ENCODE data around the gene SGMS1. TPM values are rescaled to one million over a fixed set of nuclear protein-coding genes. Genes with fewer than 3 reads are reported as not detected.

The SGMS1 gene
- total and polyA plus RNA-seq, 10 donors, result 5.9 to 84.3 (median 34.6) TPM

DNA sequence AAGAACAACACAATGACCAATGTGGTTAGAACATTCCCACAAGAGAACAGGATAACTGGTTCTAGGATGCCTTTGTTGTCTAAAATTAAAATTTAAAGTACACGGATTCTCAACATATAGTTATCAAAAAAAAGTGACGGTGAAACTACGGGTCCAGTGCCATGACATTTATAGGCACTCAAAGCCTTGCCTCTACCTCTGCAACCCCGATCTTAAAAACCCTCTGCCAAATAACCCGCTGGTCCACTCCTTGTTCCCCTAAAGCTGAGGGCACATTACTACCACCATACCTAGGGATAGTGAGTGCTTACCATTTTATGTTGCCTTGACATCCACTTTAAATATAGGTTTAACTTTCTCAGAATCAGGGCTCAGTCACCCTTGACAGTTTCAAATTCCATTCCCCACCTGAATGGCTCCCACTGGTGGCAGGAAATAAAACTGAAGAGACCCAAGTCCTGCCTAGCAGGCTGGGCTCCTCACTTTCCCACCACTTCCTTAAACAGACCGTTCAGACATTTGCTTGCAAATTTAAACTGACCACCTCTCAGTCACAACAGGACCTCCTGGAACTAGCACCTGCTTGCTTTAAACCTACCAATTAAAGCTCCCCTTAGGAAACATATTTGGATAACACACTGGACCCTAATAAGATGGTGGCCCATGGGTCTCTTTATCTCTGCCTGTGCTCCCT is 202.6 kb downstream of the SGMS1 start:
- DNase-seq, result no peak
- no peak overlapping the region for H3K4me3 ChIP-seq
- intact Hi-C loops (cut with DNase I; ENCODE audit: low total_unique reads), result no loop called here
- no peaks in the 10 kb centered on the region for H3K27me3 ChIP-seq (replicated peaks in 1 of 7)
- no peak for TF ChIP-seq POLR2A (IDR thresholded peaks at IDR 0.05)
- TF ChIP-seq, protein P1, sequence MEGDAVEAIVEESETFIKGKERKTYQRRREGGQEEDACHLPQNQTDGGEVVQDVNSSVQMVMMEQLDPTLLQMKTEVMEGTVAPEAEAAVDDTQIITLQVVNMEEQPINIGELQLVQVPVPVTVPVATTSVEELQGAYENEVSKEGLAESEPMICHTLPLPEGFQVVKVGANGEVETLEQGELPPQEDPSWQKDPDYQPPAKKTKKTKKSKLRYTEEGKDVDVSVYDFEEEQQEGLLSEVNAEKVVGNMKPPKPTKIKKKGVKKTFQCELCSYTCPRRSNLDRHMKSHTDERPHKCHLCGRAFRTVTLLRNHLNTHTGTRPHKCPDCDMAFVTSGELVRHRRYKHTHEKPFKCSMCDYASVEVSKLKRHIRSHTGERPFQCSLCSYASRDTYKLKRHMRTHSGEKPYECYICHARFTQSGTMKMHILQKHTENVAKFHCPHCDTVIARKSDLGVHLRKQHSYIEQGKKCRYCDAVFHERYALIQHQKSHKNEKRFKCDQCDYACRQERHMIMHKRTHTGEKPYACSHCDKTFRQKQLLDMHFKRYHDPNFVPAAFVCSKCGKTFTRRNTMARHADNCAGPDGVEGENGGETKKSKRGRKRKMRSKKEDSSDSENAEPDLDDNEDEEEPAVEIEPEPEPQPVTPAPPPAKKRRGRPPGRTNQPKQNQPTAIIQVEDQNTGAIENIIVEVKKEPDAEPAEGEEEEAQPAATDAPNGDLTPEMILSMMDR (IDR thresholded peaks at IDR 0.05 in 8 of 11, conservative IDR thresholded peaks at IDR 0.05 in 3 of 11), result peak in 10 of 11 experiments; percentile 39 to 75 (median 64)
- peaks cover 0 to 63% (median 39%) of the 10 kb centered on the region in 6 donors for H3K4me1 ChIP-seq
- peaks cover 0 to 4% (median 0%) of the 10 kb centered on the region in 8 donors for H3K9me3 ChIP-seq
- WGBS, 5 donors, result 76 to 83% (median 81%) methylated on average over 6 of the region's 6 CpGs
- peak overlapping the region in 4 of 8 donors; percentile 38 to 66 (median 54) for H3K27ac ChIP-seq
- H3K36me3 ChIP-seq, result no peaks in the 10 kb centered on the region

- DNase-seq, result no peak
- 88 to 97% (median 92%) methylated on average over 6 of the region's 6 CpGs for WGBS, 5 donors
- H3K27me3 ChIP-seq (replicated peaks in 1 of 7), result no peaks in the 10 kb centered on the region
- peaks cover 0 to 70% (median 40%) of the 10 kb centered on the region in 6 donors for H3K4me1 ChIP-seq
- H3K4me3 ChIP-seq, result no peak overlapping the region
- intact Hi-C loops (cut with DNase I; ENCODE audit: low total_unique reads), result no loop called here
- no peak overlapping the region for H3K27ac ChIP-seq
- H3K9me3 ChIP-seq, result no peaks in the 10 kb centered on the region
- no peak for TF ChIP-seq POLR2A (IDR thresholded peaks at IDR 0.05)
- no peak for TF ChIP-seq POLR2AphosphoS5 (IDR thresholded peaks at IDR 0.05)
- TF ChIP-seq, protein P1 (IDR thresholded peaks at IDR 0.05 in 8 of 11, conservative IDR thresholded peaks at IDR 0.05 in 3 of 11), result no peak
- no peaks in the 10 kb centered on the region for H3K36me3 ChIP-seq
Observed at GRCh38 chr10:50420196-50420595, 203.6 kb downstream of the SGMS1 start.

DNA sequence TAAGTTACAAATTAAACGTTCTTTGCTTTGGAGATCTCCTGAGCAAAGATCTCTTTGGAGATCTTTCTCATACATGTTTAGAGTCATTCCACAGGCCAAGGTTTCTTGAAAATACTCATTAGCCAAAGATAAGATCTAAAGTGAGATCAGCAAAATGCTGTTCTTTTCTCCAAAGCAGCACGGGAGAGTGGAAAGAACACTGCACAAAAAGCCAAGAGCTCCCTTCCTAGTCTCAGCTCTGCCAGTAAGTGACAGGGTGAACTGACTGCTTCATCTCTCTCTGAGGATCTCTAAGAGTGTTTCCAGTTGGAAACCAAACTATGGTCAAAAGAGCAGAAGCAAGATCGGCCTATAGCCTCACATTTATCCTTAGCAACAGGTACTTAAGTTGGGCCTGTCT is 204.0 kb downstream of the SGMS1 start:
- no peaks in the 10 kb centered on the region for H3K36me3 ChIP-seq
- H3K27me3 ChIP-seq (replicated peaks in 1 of 7), result no peaks in the 10 kb centered on the region
- no peak overlapping the region for H3K27ac ChIP-seq
- no peak overlapping the region for H3K4me3 ChIP-seq
- H3K9me3 ChIP-seq, result no peaks in the 10 kb centered on the region
- WGBS, 5 donors, result 83 to 90% (median 85%) methylated on average over 3 of the region's 3 CpGs
- TF ChIP-seq POLR2A (IDR thresholded peaks at IDR 0.05) (no peak), POLR2AphosphoS5 (IDR thresholded peaks at IDR 0.05) (no peak)
- TF ChIP-seq, protein P1 (IDR thresholded peaks at IDR 0.05 in 8 of 11, conservative IDR thresholded peaks at IDR 0.05 in 3 of 11), result no peak
- intact Hi-C loops (cut with DNase I; ENCODE audit: low total_unique reads), result loop anchor here (5.0 kb wide), 1 partner anchor 203 kb away; the partner anchor contains the start of gene SGMS1
- no peak for DNase-seq
- H3K4me1 ChIP-seq, result peaks cover 0 to 70% (median 40%) of the 10 kb centered on the region in 6 donors

DNA sequence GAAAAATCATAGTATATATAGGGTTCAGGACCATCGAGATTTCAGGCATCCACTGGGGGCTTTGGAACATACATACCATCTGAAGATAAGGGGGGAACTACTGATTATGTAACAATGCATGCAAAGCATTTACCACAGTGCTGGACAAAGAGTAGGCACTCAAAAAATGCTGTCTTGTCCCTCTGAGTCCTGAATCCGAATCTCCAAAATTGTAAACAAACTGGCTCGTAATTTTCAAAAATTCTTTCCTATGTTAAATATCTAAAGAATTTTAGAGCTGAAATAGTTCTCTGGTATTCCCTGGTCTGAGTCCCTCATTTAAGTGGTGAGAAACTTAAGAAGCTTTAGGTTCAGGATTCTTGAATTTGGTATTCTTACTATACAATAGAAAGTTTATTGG is 204.7 kb downstream of the SGMS1 start:
- 77 to 89% (median 87%) methylated on average over 3 of the region's 3 CpGs for WGBS, 5 donors
- TF ChIP-seq POLR2A (IDR thresholded peaks at IDR 0.05) (no peak), POLR2AphosphoS5 (IDR thresholded peaks at IDR 0.05) (no peak)
- TF ChIP-seq, protein P1 (IDR thresholded peaks at IDR 0.05 in 8 of 11, conservative IDR thresholded peaks at IDR 0.05 in 3 of 11), result no peak
- intact Hi-C loops (cut with DNase I; ENCODE audit: low total_unique reads), result loop anchor here (5.0 kb wide), 1 partner anchor 203 kb away; the partner anchor contains the start of gene SGMS1
- H3K4me3 ChIP-seq, result peak overlapping the region in 2 of 8 donors; percentile 58 to 66
- peaks cover 0 to 73% (median 40%) of the 10 kb centered on the region in 6 donors for H3K4me1 ChIP-seq
- no peaks in the 10 kb centered on the region for H3K27me3 ChIP-seq (replicated peaks in 1 of 7)
- no peaks in the 10 kb centered on the region for H3K36me3 ChIP-seq
- H3K27ac ChIP-seq, result peak overlapping the region in 1 of 8 donors; percentile 87
- no peak for DNase-seq
- no peaks in the 10 kb centered on the region for H3K9me3 ChIP-seq
